A549 (cell line): Measurements from ENCODE around the gene CBFA2T3. TPM values are rescaled to one million over a fixed set of nuclear protein-coding genes. Genes with fewer than 3 reads are reported as not detected.

Source experiments
- ATAC-seq, 2 experiments: fragments of 200-7000 bp in 1 of 2; fragments of >200 bp in 1 of 2; cut with Nextera tagmentation in 1 of 2; cut with Tn5 transposase in 1 of 2; 3 replicates each; pipeline versions ENCODE4 v1.8.0 to v1.9.1; 2018 to 2020; ENCODE audit warnings: mild to moderate bottlenecking in 1 of 2, moderate library complexity in 1 of 2
- CTCF ChIA-PET: fragments of 300-600 bp; sonication (Branson Sonifier 250); formaldehyde crosslinking; extraction: SDS; loops from one replicate; lab custom pipeline; 2021; ENCODE audit warnings: antibody characterized with exemption, inconsistent platforms; lab: Yijun Ruan, JAX
- POLR2A ChIA-PET: fragments of 350-600 bp; formaldehyde crosslinking; extraction: SDS; loops from one replicate; lab custom pipeline; 2021; ENCODE audit warnings: antibody characterized with exemption, inconsistent platforms; lab: Yijun Ruan, JAX
- DNase-seq, 2 experiments: peaks; one replicate each; pipeline versions ENCODE4 v3.0.0 to v3.0.0-alpha.2; 2011 to 2016; ENCODE audit warnings: low read depth in 1 of 2, low spot score in 1 of 2
- FAIRE-seq: peaks from 2 replicates; lab custom pipeline; 2011; peaks lifted over from hg19 to GRCh38; lab: Jason Lieb, UNC
- H3K27ac ChIP-seq, 2 experiments: fragments of >200 bp; sonication (Bioruptor Twin); formaldehyde crosslinking; 3 replicates each; pipeline ENCODE4 v1.5.1; 2016 to 2017
- H3K4me1 ChIP-seq: fragments of >200 bp; sonication (Bioruptor Twin); formaldehyde crosslinking; 3 replicates; pipeline ENCODE4 v1.6.1; 2016
- H3K4me2 ChIP-seq: fragments of >200 bp; sonication (Bioruptor Twin); formaldehyde crosslinking; 3 replicates; pipeline ENCODE4 v1.6.1; 2016
- H3K4me3 ChIP-seq: fragments of >200 bp; sonication (Bioruptor Twin); formaldehyde crosslinking; 3 replicates; pipeline ENCODE4 v1.5.1; 2016
- H3K9me3 ChIP-seq: fragments of >200 bp; sonication (Bioruptor Twin); formaldehyde crosslinking; 3 replicates; pipeline ENCODE4 v1.6.1; 2016
- BHLHE40 ChIP-seq: IDR thresholded peaks from 2 replicates; pipeline ENCODE4 v1.6.1; 2012; ENCODE audit warnings: low read depth, low read length, inconsistent platforms
- CBX8 ChIP-seq: fragments of 200-600 bp; sonication (generic); IDR thresholded peaks from 2 replicates; pipeline ENCODE4 v1.6.1; 2016
- CEBPB ChIP-seq, 2 experiments: fragments of >200 bp in 1 of 2; sonication (Bioruptor Twin) in 1 of 2; formaldehyde crosslinking in 1 of 2; IDR thresholded peaks; 2 replicates each; pipeline ENCODE4 v1.6.1; 2012 to 2016
- EHF ChIP-seq: fragments of 250-450 bp; sonication (Bioruptor Pico); IDR thresholded peaks from 2 replicates; pipeline ENCODE4 v1.5.0; 2020; ENCODE audit warnings: mild to moderate bottlenecking
- ELK1 ChIP-seq: fragments of 150-350 bp; IDR thresholded peaks from 2 replicates; pipeline ENCODE4 v1.6.1; 2014; ENCODE audit warnings: low read depth, mild to moderate bottlenecking, low read length
- ESRRA ChIP-seq: fragments of 150-350 bp; IDR thresholded peaks from 2 replicates; pipeline ENCODE4 v1.6.1; 2014; ENCODE audit warnings: mild to moderate bottlenecking, low read length, borderline replicate concordance
- FOXS1 ChIP-seq: fragments of 250-450 bp; sonication (Bioruptor Pico); IDR thresholded peaks from 2 replicates; pipeline ENCODE4 v1.5.0; 2020; ENCODE audit warnings: mild to moderate bottlenecking, moderate library complexity
- GATA3 ChIP-seq: IDR thresholded peaks from 2 replicates; pipeline ENCODE4 v1.6.1; 2012; ENCODE audit warnings: borderline replicate concordance
- HDAC2 ChIP-seq: fragments of 200-600 bp; sonication (generic); IDR thresholded peaks from 2 replicates; pipeline ENCODE4 v1.6.1; 2016
- HEYL ChIP-seq: fragments of 250-450 bp; sonication (Bioruptor Pico); IDR thresholded peaks from 2 replicates; pipeline ENCODE4 v1.8.0; 2021; ENCODE audit warnings: mild to moderate bottlenecking, moderate library complexity
- HOXA7 ChIP-seq: fragments of 250-450 bp; sonication (Bioruptor Pico); IDR thresholded peaks from 2 replicates; pipeline ENCODE4 v1.5.0; 2020; ENCODE audit warnings: mild to moderate bottlenecking, moderate library complexity
- JUN ChIP-seq, 2 experiments: fragments of >200 bp; sonication (Bioruptor Twin); formaldehyde crosslinking; IDR thresholded peaks; 2 replicates in 1 of 2; 3 replicates in 1 of 2; pipeline ENCODE4 v1.6.1; 2016 to 2017
- POLR2A ChIP-seq: IDR thresholded peaks from 2 replicates; pipeline ENCODE4 v1.6.1; 2012; ENCODE audit warnings: mild to moderate bottlenecking, low read length
- POLR2AphosphoS2 ChIP-seq: conservative IDR thresholded peaks from 2 replicates; pipeline ENCODE4 v1.6.1; 2012; ENCODE audit warnings: low read length, improper control_type of control experiment, inconsistent platforms
- RAD21 ChIP-seq, 2 experiments: fragments of >200 bp in 1 of 2; sonication (Bioruptor Twin) in 1 of 2; formaldehyde crosslinking in 1 of 2; IDR thresholded peaks in 1 of 2; conservative IDR thresholded peaks in 1 of 2; 2 replicates in 1 of 2; 3 replicates in 1 of 2; pipeline ENCODE4 v1.6.1; 2012 to 2018; ENCODE audit warnings: inconsistent platforms in 1 of 2
- RARB ChIP-seq: fragments of 250-450 bp; sonication (Bioruptor Pico); IDR thresholded peaks from 2 replicates; pipeline ENCODE4 v1.8.0; 2021; ENCODE audit warnings: mild to moderate bottlenecking, moderate library complexity
- RCOR1 ChIP-seq: fragments of 150-350 bp; IDR thresholded peaks from 2 replicates; pipeline ENCODE4 v1.6.1; 2014; ENCODE audit warnings: antibody characterized with exemption, low read length, low read depth
- REST ChIP-seq: fragments of 200-600 bp; sonication (generic); IDR thresholded peaks from 2 replicates; pipeline ENCODE4 v1.6.1; 2016; ENCODE audit warnings: antibody characterized with exemption, mild to moderate bottlenecking, moderate library complexity
- RFX5 ChIP-seq: fragments of 450-650 bp; IDR thresholded peaks from 2 replicates; pipeline ENCODE4 v1.7.1; 2014; ENCODE audit warnings: antibody characterized with exemption, mild to moderate bottlenecking, moderate library complexity
- SREBF2 ChIP-seq: fragments of 450-650 bp; IDR thresholded peaks from 2 replicates; pipeline ENCODE4 v1.6.1; 2014; ENCODE audit warnings: mild to moderate bottlenecking, moderate library complexity
- TP53 ChIP-seq: fragments of 250-450 bp; sonication (Bioruptor Pico); IDR thresholded peaks from 2 replicates; pipeline ENCODE4 v1.5.0; 2021; ENCODE audit warnings: mild to moderate bottlenecking, moderate library complexity
- USF2 ChIP-seq: fragments of 450-650 bp; IDR thresholded peaks from 2 replicates; pipeline ENCODE4 v1.6.1; 2014; ENCODE audit warnings: antibody characterized with exemption
- ZC3H11A ChIP-seq: fragments of 450-650 bp; IDR thresholded peaks from 2 replicates; pipeline ENCODE4 v1.6.1; 2014; ENCODE audit warnings: antibody characterized with exemption, mild to moderate bottlenecking
- WGBS: methylation state at CpG from one replicate; pipeline ENCODE4 v1.1.6; 2017; ENCODE audit errors: missing lambda C conversion rate; 5-methylcytosine and 5-hydroxymethylcytosine counted together
- polyA plus RNA-seq, 4 experiments: library from polyadenylated mRNA; depleted of rRNA in 3 of 4; stranded (reverse); fragments of >200 nt; fragmentation: RNase III in 1 of 4; extraction: RNeasy Plus Mini Kit Qiagen cat#74134 plus additional on column Dnase treatment in 1 of 4; gene quantifications; 2 replicates in 3 of 4; 3 replicates in 1 of 4; pipeline ENCODE4 v1.2.3, GENCODE V29; 2011 to 2017

Gene CBFA2T3
- polyA plus RNA-seq, 2 of the 4 experiments (the other 2 are of a cell fraction) = 0.08 TPM; not detected in 1

GRCh38 chr16:88876942-88877526, 100.0 kb downstream of the CBFA2T3 start:
- no peak for ATAC-seq
- CTCF ChIA-PET = no interaction called here

GRCh38 chr16:88875703-88876234, 101.2 kb downstream of the CBFA2T3 start:
- CTCF ChIA-PET = no interaction called here
- no peak overlapping the region for H3K4me3 ChIP-seq
- no peak overlapping the region for H3K4me2 ChIP-seq
- H3K4me1 ChIP-seq = no peaks in the 10 kb centered on the region
- no peak for DNase-seq
- H3K27ac ChIP-seq = no peak overlapping the region
- POLR2A ChIA-PET = no interaction called here
- 74% methylated on average over 22 of the region's 22 CpGs for WGBS
- TF ChIP-seq POLR2A (no peak), USF2 (no peak), GATA3 (no peak), HDAC2 (no peak), JUN (IDR thresholded peaks at IDR 0.05) (no peak), RFX5 (no peak), REST (no peak), RARB (CRISPR knock-in tag) (no peak)
- H3K9me3 ChIP-seq = no peaks in the 10 kb centered on the region
- no peak for ATAC-seq
- no peak for FAIRE-seq

More at GRCh38 chr16:88876942-88877526, 100.0 kb downstream of the CBFA2T3 start:
- Histone ChIP-seq H3K4me3 (no peak overlapping the region), H3K9me3 (no peaks in the 10 kb centered on the region), H3K4me1 (peaks cover under 1% of the 10 kb centered on the region; the same call in 1 of the 3 replicates), H3K4me2 (no peak overlapping the region), H3K27ac (no peak overlapping the region)
- WGBS = 50% methylated on average over 24 of the region's 33 CpGs
- no peak for DNase-seq
- TF ChIP-seq BHLHE40 = no peak
- TF ChIP-seq ESRRA = no peak
- no peak for TF ChIP-seq POLR2AphosphoS2
- no peak for TF ChIP-seq RCOR1
- no peak for TF ChIP-seq ELK1
- no peak for TF ChIP-seq SREBF2
- no peak for TF ChIP-seq REST
- TF ChIP-seq FOXS1 (CRISPR knock-in tag) = no peak
- TF ChIP-seq CEBPB (IDR thresholded peaks at IDR 0.05) = no peak
- no peak for TF ChIP-seq RAD21 (conservative IDR thresholded peaks at IDR 0.05 in 1 of 2, IDR thresholded peaks at IDR 0.05 in 1 of 2)
- TF ChIP-seq CBX8 = no peak
- TF ChIP-seq HOXA7 (CRISPR knock-in tag) = no peak
- TF ChIP-seq HEYL (CRISPR knock-in tag) = no peak
- TF ChIP-seq EHF = no peak
- TF ChIP-seq ZC3H11A = no peak
- TF ChIP-seq TP53 (CRISPR knock-in tag) = no peak
- FAIRE-seq = no peak
- POLR2A ChIA-PET = no interaction called here
